Stimulated activated CD8-positive, alpha-beta memory T cell treated with anti-CD3 and anti-CD28 coated beads, Interleukin-2, amount 100 ng/mL, for 48 hours (primary cell): ENCODE results near the gene EIF3F.

Source experiments
- DNase-seq, 2 donors: peaks; one replicate each; pipeline ENCODE4 v3.0.0-alpha.2; 2020; ENCODE audit warnings: low read depth in 2 of 2

Gene EIF3F

GRCh38 chr11:8038811-8039529 is 51.8 kb downstream of the EIF3F start:
- DNase-seq: no peak

- no peak for DNase-seq
These were observed 52.6 kb downstream of the EIF3F start for GRCh38 chr11:8039530-8040260.

GRCh38 chr11:8040261-8040920 is 53.3 kb downstream of the EIF3F start:
- DNase-seq: no peak

GRCh38 chr11:8040921-8041285 is 53.8 kb downstream of the EIF3F start:
- DNase-seq: no peak

GRCh38 chr11:8041576-8041975 is 54.4 kb downstream of the EIF3F start:
- no peak for DNase-seq

GRCh38 chr11:8043756-8044155 is 56.6 kb downstream of the EIF3F start:
- DNase-seq: no peak

GRCh38 chr11:8045839-8046238 is 58.7 kb downstream of the EIF3F start:
- DNase-seq: no peak

- no peak for DNase-seq
These were observed 60.2 kb downstream of the EIF3F start for GRCh38 chr11:8047382-8047781.

- DNase-seq: no peak
These were observed 61.9 kb downstream of the EIF3F start for GRCh38 chr11:8049084-8049483.
